ENCODE measurements around the gene DOCK8.

Gene DOCK8

GRCh38 chr9:436482-436881, 221.8 kb downstream of the DOCK8 start:
- no peak for DNase-seq

- no peak for DNase-seq
Observed at GRCh38 chr9:437066-437465, 222.4 kb downstream of the DOCK8 start.

DNA sequence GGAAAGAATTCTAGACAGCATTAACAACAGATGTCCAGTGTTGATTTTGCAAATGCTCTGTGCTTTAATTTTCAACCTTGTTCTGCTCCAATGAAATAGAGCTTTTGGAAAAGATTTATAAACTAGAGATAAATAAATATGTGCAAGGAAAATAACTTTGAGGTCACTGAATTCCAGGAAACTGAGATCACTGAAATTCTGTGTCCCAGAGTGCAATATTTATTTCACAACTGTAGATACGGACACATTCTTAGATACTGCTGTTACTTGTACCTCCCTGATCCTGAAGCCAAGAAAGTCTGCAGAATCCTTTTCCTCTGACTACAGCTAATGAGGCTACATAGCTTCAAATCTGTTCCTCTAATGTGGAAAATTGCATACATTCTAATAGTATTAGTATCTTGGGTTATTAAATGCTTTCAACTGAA, 222.9 kb downstream of the DOCK8 start:
- DNase-seq, result no peak

DNA sequence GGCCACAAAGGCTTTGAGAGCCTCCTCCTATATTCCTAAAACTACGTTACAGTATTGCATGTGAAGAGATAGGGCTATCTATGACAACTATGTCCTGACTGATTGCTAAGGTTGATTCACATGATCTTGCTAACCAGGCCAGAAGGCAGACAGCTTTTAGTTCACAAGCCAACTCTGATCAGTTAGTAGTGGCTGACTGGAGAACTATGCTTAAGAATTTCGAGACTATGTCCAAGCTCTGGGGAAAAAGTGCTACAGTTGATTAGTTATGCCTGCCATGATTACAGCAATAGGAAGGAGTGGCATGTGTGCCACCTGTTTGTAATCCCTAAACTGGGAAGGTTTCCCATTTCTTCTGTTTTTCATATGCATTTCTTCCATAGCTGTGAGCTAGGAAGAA, 223.4 kb downstream of the DOCK8 start:
- no peak for DNase-seq

- no peak for DNase-seq
Observed at GRCh38 chr9:438961-439768, 224.5 kb downstream of the DOCK8 start.

GRCh38 chr9:441126-441525, 226.5 kb downstream of the DOCK8 start:
- DNase-seq, result no peak

GRCh38 chr9:444528-444927, 229.9 kb downstream of the DOCK8 start:
- DNase-seq, result no peak

- no peak for DNase-seq
Observed at GRCh38 chr9:445033-445432, 230.4 kb downstream of the DOCK8 start.

DNA sequence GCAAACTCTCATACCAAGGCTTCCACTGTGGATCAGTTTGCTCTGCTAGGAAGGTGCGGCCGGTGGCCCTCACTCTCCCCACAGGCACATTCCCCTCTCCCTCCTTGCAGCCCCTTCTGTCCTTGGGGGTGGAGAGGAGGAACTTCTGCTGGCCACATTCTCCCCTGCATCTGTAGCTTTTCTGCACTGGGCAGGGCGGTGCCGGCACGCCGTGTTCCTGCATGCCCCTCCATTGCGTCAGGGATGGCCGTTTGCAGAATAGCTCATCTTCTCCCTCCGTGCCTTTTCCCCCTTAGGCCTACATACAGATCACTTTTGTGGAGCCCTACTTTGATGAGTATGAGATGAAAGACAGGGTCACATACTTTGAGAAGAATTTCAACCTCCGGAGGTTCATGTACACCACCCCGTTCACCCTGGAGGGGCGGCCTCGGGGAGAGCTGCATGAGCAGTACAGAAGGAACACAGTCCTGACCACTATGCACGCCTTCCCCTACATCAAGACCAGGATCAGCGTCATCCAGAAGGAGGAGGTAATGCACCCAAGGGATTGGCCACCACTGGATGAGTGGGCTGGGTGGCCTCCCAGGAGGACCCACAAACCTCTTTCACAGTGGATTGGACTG, 231.5 kb downstream of the DOCK8 start:
- no peak for DNase-seq

GRCh38 chr9:447230-448025, 232.8 kb downstream of the DOCK8 start:
- peak; percentile 68 for DNase-seq

GRCh38 chr9:450057-450456, 235.4 kb downstream of the DOCK8 start:
- DNase-seq, result no peak

DNA sequence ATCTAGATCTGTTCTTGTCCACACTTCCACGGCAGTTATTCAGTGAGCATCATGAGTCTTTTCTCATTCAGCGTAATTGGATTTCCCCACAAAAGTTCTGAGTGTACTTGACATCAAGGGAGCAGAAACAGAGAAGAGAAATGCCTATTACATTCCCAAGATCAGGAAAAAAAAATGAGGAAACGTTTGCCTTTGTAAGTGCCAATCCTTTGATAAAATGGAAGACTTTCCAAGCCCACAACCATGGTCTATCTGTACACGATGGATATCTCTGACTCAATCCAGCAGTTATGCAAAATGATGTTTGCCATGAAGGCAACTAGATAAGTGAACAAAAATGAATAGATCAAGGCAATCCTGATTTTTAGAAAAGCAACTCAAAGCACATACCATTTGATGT, 235.9 kb downstream of the DOCK8 start:
- no peak for DNase-seq

- DNase-seq, result no peak
Observed at GRCh38 chr9:453832-454231, 239.2 kb downstream of the DOCK8 start.

DNA sequence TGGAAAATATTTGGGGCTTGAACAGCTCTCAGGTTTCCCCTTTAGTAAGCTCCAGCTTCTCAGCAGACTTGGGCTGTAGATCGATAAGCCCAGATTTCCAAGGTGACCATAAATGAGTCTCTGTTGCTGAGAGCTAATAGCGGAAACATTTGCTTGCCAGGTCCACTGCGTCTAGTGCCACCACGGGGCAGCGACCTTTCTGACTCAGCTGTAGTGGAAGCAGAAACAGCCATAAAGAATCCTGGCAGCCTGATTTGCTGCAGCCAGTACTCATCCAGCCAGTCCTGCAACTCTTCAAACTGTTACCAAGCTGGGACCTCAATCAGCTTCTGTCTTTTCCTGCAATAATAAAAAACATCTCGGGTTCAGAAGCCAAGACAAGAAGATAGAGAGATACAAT, 241.7 kb downstream of the DOCK8 start:
- no peak for DNase-seq

GRCh38 chr9:458590-458989, 243.9 kb downstream of the DOCK8 start:
- no peak for DNase-seq

- peak; percentile 20 for DNase-seq
Observed at GRCh38 chr9:459491-460444, 245.1 kb downstream of the DOCK8 start.

DNA sequence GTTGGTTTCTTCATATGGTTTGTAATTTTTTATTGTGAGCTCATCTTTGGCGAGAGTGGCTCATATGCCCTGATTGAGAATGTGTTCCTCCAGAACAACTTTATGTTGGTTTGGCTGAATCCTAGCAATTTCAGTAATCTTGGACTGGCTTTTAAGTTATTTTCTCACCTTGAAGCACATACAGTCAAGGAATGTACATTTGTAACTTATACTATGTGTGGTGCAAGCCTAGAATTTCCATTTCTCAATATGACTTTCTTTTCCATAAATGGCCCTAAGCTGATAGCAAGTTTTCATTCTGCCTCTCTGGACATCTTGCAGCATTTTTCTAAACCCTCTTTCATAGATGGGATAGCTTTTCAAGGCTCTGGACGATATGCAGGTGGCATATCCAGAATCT, 247.5 kb downstream of the DOCK8 start:
- no peak for DNase-seq

- DNase-seq, result no peak
Observed at GRCh38 chr9:462606-463005, 247.9 kb downstream of the DOCK8 start.

- no peak for DNase-seq
Observed at GRCh38 chr9:463455-464171, 248.9 kb downstream of the DOCK8 start.

DNA sequence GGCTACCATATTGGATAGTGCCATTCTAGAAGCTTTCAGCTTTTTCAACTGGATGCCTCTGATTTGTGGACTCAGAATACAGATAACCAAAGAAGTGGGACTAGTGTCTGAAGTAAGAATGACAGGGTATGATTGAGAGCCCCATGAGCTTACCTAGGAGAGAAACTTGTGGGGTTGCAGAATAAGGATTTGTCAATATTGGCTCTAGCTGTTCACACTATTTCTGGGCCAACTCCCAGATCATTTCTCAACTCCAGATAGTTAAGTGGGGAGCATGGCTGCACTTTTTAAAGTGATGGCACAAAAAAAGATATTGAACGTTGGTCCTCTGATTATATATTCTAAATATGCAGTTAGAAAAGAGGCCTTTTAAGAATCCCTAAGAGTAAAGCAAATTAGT, 252.1 kb downstream of the DOCK8 start:
- DNase-seq, result no peak

DNA sequence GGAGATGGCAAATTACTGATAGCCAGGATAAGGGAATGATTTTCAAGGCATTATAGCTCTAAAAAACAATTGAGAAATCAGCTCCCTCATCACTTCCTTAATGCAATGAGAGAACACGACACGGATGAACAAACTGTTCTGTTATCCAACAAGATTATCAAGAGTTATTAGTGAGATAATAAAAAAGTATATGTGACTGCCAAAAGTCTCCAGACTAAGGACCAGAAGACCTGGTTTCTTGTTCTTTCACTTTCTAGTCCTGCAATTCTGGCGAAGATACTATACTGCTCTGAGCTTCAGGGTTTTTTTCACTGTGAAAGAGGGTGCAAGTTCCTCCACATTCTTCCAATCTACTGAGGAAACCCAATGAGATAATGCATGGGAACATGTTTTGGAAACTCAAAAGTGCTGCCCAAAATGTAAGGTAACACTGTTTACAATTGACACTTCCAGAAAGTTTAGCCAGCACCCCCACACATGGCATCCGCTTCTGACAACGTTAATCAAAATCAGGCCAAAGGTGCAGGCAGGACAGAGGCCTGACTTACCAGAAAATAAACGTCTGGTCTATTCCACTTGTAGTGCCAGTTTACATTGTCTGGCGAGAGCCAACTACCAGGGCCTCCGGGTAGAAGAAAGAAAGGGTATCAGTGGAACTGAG, 254.2 kb downstream of the DOCK8 start:
- DNase-seq, result no peak

Measured in CD4-positive, alpha-beta T cell treated with Interleukin-12 subunit alpha and Interleukin-12 subunit beta, for 1 hour (primary cell).